GM12864 (cell line): ENCODE data around the gene CFAP97.

Experiments
- DNase-seq: peaks from one replicate; pipeline ENCODE4 v3.0.0-alpha.2; 2011; ENCODE audit warnings: low read depth
- H3K4me3 ChIP-seq: 2 replicates; pipeline ENCODE4 v1.5.1; 2011; ENCODE audit warnings: mild to moderate bottlenecking, low read depth, low read length, control low read depth
- CTCF ChIP-seq: IDR thresholded peaks from 2 replicates; pipeline ENCODE4 v1.5.1; 2011; ENCODE audit warnings: low read depth, mild to moderate bottlenecking, moderate library complexity, low read length, control low read depth, inconsistent platforms; ENCODE audit errors: missing control alignments

CFAP97 gene

DNA sequence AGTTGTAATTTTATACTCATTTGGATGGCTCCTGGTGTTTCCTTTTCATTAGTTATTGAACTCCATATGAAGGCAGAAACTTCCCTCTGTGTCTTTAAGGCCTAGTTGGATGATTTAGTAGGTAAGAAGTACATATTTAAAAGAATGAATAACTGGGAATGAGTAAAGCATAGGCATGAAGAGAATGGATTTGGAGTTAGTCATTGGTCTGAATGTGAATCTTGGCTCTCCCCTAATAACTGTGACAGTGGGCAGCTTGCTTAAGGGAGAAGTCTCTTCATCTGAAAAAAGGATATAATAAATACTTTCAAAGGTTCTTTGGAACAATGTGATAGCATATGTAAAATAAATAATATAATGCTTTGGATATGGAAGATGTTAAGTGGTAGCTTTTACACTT lies 18.8 kb upstream of the CFAP97 start:
- no peak overlapping the region for H3K4me3 ChIP-seq
- DNase-seq: no peak
- no peak for TF ChIP-seq CTCF

DNA sequence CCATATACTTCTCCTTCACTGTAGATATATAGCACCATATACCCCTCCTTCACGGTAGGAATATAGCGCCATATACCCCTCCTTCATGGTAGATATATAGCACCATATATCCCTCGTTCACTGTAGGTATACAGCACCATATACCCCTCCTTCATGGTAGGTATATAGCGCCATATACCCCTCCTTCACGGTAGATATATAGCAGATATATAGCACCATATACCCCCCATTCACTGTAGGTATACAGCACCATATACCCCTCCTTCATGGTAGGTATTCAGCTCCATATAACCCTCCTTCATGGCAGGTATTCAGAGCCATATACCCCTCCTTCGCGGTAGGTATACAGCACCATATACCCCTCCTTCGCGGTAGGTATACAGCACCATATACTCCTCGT lies 18.1 kb upstream of the CFAP97 start:
- no peak for DNase-seq
- no peak for TF ChIP-seq CTCF

DNA sequence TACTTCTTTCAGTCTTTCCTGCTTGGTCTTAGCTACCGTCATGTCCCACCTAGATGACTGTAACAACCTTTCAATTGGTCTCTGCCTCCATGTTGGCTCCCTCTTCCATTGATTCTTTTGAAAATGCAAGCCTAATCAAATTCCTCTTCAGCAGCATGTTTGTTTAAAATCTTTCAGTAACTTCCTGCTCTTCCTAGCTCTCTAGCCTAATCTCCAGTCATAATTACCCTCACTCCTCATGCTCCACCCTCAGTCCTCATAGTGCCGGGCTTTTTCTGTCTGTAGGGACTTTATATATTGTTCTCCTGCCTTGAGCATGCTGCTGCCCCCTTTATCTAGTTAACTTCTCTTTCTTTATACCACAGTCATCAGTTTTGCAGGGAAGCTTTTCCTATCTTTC lies 17.7 kb upstream of the CFAP97 start:
- TF ChIP-seq CTCF: no peak
- no peak overlapping the region for H3K4me3 ChIP-seq
- DNase-seq: no peak

More for the DNA sequence above, 18.1 kb upstream of the CFAP97 start:
- no peak overlapping the region for H3K4me3 ChIP-seq

GRCh38 chr4:185219551-185220344 lies 15.9 kb upstream of the CFAP97 start:
- no peak for DNase-seq
- peak overlapping the region; percentile 20; the same call in 1 of the 2 replicates for H3K4me3 ChIP-seq
- no peak for TF ChIP-seq CTCF

DNA sequence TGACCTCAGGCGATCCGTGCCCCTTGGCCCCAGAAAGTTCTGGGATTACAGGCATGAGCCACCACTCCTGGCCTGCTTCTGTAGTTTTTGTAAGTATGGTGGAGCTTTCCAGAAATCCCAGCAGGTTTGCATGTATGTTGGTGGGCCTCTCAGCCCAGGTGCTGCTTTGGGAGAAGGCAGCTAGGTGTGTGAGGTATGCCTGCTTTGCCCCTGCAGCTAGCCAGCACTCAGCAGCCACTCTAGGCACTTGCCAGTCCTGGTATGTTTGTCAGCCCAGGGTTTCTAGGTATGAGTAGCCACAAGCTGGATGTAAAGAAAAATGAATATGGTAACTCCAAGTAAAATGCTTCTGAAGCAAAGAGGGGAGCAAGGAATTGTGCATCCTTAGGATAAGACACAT lies 14.5 kb upstream of the CFAP97 start:
- no peak overlapping the region for H3K4me3 ChIP-seq
- DNase-seq: no peak
- no peak for TF ChIP-seq CTCF

GRCh38 chr4:185217408-185217975 lies 13.7 kb upstream of the CFAP97 start:
- H3K4me3 ChIP-seq: no peak overlapping the region
- TF ChIP-seq CTCF: no peak
- DNase-seq: no peak

DNA sequence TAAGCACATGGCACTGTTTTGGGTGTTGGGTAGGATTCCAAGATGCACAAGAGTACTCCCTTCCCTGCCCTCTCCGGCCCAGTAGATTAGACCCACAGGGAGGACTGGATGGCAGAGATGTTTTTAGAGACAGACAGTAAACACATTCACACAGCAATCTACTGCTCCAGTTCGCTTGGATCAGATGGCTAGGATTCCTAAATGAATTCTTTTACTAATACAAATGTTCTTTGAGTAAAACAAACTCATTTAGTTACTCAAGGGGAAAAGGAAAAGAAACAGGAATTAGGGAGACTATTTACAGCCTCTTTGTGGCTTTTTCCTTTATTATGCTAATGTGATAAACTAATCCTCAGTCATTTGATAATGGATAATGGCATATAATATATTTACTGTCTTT lies 11.5 kb upstream of the CFAP97 start:
- no peak overlapping the region for H3K4me3 ChIP-seq
- TF ChIP-seq CTCF: no peak
- no peak for DNase-seq
